HepG2 (cell line): ENCODE measurements around the gene PKNOX2. TPM values are rescaled to one million over a fixed set of nuclear protein-coding genes. Genes with fewer than 3 reads are reported as not detected.

ENCODE experiments used
- PRDM4 ChIP-seq: sonication (generic); formaldehyde crosslinking; IDR thresholded peaks from 2 replicates; pipeline ENCODE4 v1.9.0; 2021; ENCODE audit warnings: missing genetic modification reagents, borderline replicate concordance
- RXRA ChIP-seq: sonication (generic); formaldehyde crosslinking; IDR thresholded peaks from 2 replicates; pipeline ENCODE4 v1.5.1; 2020; ENCODE audit warnings: missing genetic modification reagents
- ZHX2 ChIP-seq, 2 experiments: sonication (generic) in 1 of 2; formaldehyde crosslinking in 1 of 2; IDR thresholded peaks; 2 replicates each; pipeline versions ENCODE4 v1.6.1 to v1.9.0; 2014 to 2022; ENCODE audit warnings: antibody characterized with exemption in 1 of 2, borderline replicate concordance in 1 of 2, inconsistent platforms in 1 of 2, low read depth in 1 of 2, missing genetic modification reagents in 1 of 2
- ZNF768 ChIP-seq: sonication (generic); formaldehyde crosslinking; IDR thresholded peaks from 2 replicates; pipeline ENCODE4 v1.4.0; 2020; ENCODE audit warnings: missing genetic modification reagents
- polyA plus RNA-seq, 8 experiments: library from polyadenylated mRNA; depleted of rRNA in 3 of 8; stranded (reverse) in 7 of 8; unstranded in 1 of 8; fragments of >200 nt; fragmentation: Illumina TruSeq in 4 of 8; extraction: Trizol in 4 of 8; gene quantifications; 2 replicates each; pipeline versions ENCODE4 v1.2.1 to v1.2.3, GENCODE V29; 2011 to 2016; ENCODE audit warnings: low read depth in 4 of 8, missing spikeins in 1 of 8, mixed read lengths in 1 of 8; ENCODE audit not compliant: insufficient read depth in 1 of 8
- total RNA-seq, 5 experiments: library from RNA; depleted of rRNA; stranded (reverse); fragments of >200 nt; fragmentation: Illumina TruSeq; extraction: Trizol; gene quantifications; 2 replicates each; pipeline ENCODE4 v1.2.3, GENCODE V29; 2016; ENCODE audit warnings: low read depth in 1 of 5
- TF ChIP-seq, protein P1 (sequence below): sonication (generic); formaldehyde crosslinking; IDR thresholded peaks from 2 replicates; pipeline ENCODE4 v1.4.0; 2020; ENCODE audit warnings: missing genetic modification reagents, borderline replicate concordance

Gene PKNOX2
- total and polyA plus RNA-seq, 2 of the 13 experiments (the other 11 are each of a cell fraction or from before 2014, with no cell fraction given) = not detected

- TF ChIP-seq ZHX2 (IDR thresholded peaks at IDR 0.05; ENCODE audit: low read depth) (no peak), ZHX2 (CRISPR knock-in tag; IDR thresholded peaks at IDR 0.05; ENCODE audit: borderline replicate concordance) (no peak), RXRA (CRISPR knock-in tag) (no peak), PRDM4 (CRISPR knock-in tag) (no peak), ZNF768 (CRISPR knock-in tag) (no peak)
- TF ChIP-seq, protein P1, sequence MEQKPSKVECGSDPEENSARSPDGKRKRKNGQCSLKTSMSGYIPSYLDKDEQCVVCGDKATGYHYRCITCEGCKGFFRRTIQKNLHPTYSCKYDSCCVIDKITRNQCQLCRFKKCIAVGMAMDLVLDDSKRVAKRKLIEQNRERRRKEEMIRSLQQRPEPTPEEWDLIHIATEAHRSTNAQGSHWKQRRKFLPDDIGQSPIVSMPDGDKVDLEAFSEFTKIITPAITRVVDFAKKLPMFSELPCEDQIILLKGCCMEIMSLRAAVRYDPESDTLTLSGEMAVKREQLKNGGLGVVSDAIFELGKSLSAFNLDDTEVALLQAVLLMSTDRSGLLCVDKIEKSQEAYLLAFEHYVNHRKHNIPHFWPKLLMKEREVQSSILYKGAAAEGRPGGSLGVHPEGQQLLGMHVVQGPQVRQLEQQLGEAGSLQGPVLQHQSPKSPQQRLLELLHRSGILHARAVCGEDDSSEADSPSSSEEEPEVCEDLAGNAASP (CRISPR knock-in tag) = no peak
Measured at GRCh38 chr11:125346179-125346530, 181.6 kb downstream of the PKNOX2 start (continued).
